ENCODE data around the gene DBN1. TPM values are rescaled to one million over a fixed set of nuclear protein-coding genes. Genes with fewer than 3 reads are reported as not detected.

Gene DBN1
- polyA plus RNA-seq (2011; rRNA removed) (32.6 and 47.7 TPM in 2 replicates), polyA plus RNA-seq (2017; fragmentation: RNase III; extraction: RNeasy Plus Mini Kit Qiagen cat#74134 plus additional on column Dnase treatment) (92.4 to 118 TPM (median 107 TPM) in 3 replicates), polyA minus RNA-seq (2011; rRNA and poly(A)+ RNA removed) (50.2 and 52.4 TPM in 2 replicates)
- 33.1 and 34.4 TPM in 2 replicates for polyA plus RNA-seq (2012; cell fraction: cytosol; rRNA removed)
- polyA plus RNA-seq (2012; cell fraction: nucleus; rRNA removed) = 374 and 488 TPM in 2 replicates

GRCh38 chr5:177473443-177474001, at the start of gene DBN1:
Gene DBN1 (minus strand): TSS chr5:177473634. CDS start chr5:177473521, 113 bp downstream.
- WGBS (ENCODE audit: missing lambda C conversion rate) = 15% methylated on average over 5 of the region's 69 CpGs
- Histone ChIP-seq H3K4me2 (peak within 1 kb of the TSS; percentile 99), H3K4me3 (peak within 1 kb of the TSS; percentile 99), H3K4me1 (peaks cover 58% of the 10 kb centered on the region), H3K9me3 (no peaks in the 10 kb centered on the region), H3K27ac (peak within 1 kb of the TSS; percentile 97 to 99)
- ATAC-seq (peak; percentile 44 to 48), FAIRE-seq (no peak), DNase-seq (ENCODE audit: low read depth in 1 of 2, low spot score in 1 of 2) (peak; percentile 44 to 57)
- TF ChIP-seq RFX5 (IDR thresholded peaks at IDR 0.05) (no peak), KDM5A (IDR thresholded peaks at IDR 0.05) (no peak), JUN (IDR thresholded peaks at IDR 0.05) (peak; percentile 32 to 65; a peak in 2 of 5 replicates), BCL3 (IDR thresholded peaks at IDR 0.05) (0 out of 3 replicates have a peak, but pooled peaks have one; percentile 31), KDM1A (IDR thresholded peaks at IDR 0.05; ENCODE audit: low read depth) (no peak), RARB (CRISPR knock-in tag; IDR thresholded peaks at IDR 0.05) (no peak), PHF8 (IDR thresholded peaks at IDR 0.05; ENCODE audit: borderline replicate concordance, low read depth) (peak; percentile 9; the same call in 1 of the 2 replicates), POLR2A (IDR thresholded peaks at IDR 0.05; ENCODE audit: low read length) (peak; percentile 44)
- CTCF ChIA-PET = interaction anchor here (1.5 to 19.7 kb wide), 4 partner anchors 17 to 83 kb away, joined by 4 to 241 read pairs (median 113); no protein-coding TSS in a partner anchor
- POLR2A ChIA-PET = interaction anchor here (2.3 kb wide), 1 partner anchor 24 kb away, joined by 9 read pairs; the partner anchor contains the start of gene PDLIM7

DNA sequence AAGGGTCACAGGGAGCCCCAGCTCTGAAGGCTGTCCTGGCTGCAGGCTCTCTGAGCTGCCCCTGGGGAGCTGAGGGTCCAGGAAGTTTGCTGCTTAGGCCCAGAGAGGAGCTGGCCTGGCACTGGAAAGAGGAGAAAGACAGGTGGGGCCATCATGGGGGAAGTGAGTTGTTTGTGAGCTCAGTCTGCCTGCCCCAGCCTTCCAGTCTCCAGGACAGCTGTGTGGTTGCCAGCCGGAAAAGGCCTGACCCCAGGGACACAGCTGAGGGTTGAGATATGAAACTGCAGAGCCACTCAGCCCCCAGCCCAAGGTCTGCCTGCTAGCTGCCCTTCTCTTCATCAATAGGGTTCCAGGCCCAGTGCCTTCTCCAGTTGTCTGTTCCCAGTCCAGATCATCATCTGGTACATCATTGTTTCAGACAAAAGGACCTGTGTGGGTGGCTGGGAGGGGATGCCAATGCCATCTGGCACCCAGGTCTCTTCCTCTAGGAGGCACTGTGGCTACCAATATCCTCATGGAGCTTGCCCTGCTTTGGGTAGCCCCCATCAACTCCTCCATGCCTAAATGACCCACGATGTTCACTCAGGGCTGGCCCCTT, 47.6 kb upstream of the DBN1 start:
- ATAC-seq (no peak), DNase-seq (ENCODE audit: low read depth in 1 of 2, low spot score in 1 of 2) (no peak), FAIRE-seq (no peak)
- ChIA-PET CTCF (interaction anchor here (0.9 to 2.7 kb wide), 3 partner anchors 17 to 29 kb away, joined by 3 to 9 read pairs (median 4); no protein-coding TSS in a partner anchor), POLR2A (no interaction called here)
- no peak overlapping the region for H3K27ac ChIP-seq
- no peak overlapping the region for H3K4me2 ChIP-seq
- no peaks in the 10 kb centered on the region for H3K9me3 ChIP-seq
- WGBS (ENCODE audit: missing lambda C conversion rate) = 44% methylated on average over 2 of the region's 2 CpGs
- no peak overlapping the region for H3K4me3 ChIP-seq
- no peak for TF ChIP-seq KDM1A (IDR thresholded peaks at IDR 0.05; ENCODE audit: low read depth)
- 0 out of 3 replicates have a peak, but pooled peaks have one; percentile 8 for TF ChIP-seq CTCF (IDR thresholded peaks at IDR 0.05)
- 0 out of 5 replicates have a peak, but pooled peaks of 1 of the 2 experiments have one; percentile 5 for TF ChIP-seq RAD21 (conservative IDR thresholded peaks at IDR 0.05 in 1 of 2, IDR thresholded peaks at IDR 0.05 in 1 of 2)
- TF ChIP-seq, protein P1, sequence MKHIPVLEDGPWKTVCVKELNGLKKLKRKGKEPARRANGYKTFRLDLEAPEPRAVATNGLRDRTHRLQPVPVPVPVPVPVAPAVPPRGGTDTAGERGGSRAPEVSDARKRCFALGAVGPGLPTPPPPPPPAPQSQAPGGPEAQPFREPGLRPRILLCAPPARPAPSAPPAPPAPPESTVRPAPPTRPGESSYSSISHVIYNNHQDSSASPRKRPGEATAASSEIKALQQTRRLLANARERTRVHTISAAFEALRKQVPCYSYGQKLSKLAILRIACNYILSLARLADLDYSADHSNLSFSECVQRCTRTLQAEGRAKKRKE (CRISPR knock-in tag; IDR thresholded peaks at IDR 0.05; ENCODE audit: low read depth) = no peak
- peaks cover 9% of the 10 kb centered on the region; the same call in 2 of the 3 replicates for H3K4me1 ChIP-seq

DNA sequence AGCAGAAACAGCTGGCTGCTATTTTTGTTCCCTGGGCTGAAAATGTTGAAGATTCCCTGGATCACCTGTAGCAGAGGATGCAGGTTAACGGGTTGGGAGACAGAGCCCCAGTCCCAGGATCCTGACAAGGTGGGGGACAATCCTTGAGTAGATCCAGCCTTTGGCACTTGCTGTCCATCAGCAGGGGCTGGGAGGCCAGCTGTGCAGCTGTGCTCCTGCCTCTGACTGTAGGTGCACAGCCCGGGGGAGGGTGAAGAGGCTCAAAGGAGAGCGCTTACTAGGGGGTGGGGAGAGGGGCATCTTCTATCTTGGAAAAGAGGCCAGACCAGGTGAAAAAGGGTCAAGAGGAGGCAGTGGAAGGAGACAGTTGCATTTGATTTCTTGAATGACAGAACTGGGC, 46.8 kb upstream of the DBN1 start:
- Histone ChIP-seq H3K4me3 (no peak overlapping the region), H3K9me3 (no peaks in the 10 kb centered on the region), H3K27ac (no peak overlapping the region), H3K4me1 (peaks cover 17% of the 10 kb centered on the region), H3K4me2 (no peak overlapping the region)
- ATAC-seq (no peak), DNase-seq (ENCODE audit: low read depth in 1 of 2, low spot score in 1 of 2) (no peak), FAIRE-seq (no peak)
- ChIA-PET POLR2A (no interaction called here), CTCF (interaction anchor here (2.7 kb wide), 1 partner anchor 19 kb away, joined by 9 read pairs; no protein-coding TSS in a partner anchor)
- 90% methylated on average over 3 of the region's 3 CpGs for WGBS (ENCODE audit: missing lambda C conversion rate)
- TF ChIP-seq HDAC2 (IDR thresholded peaks at IDR 0.05) = no peak
- TF ChIP-seq SMC3 (IDR thresholded peaks at IDR 0.05) = no peak
- TF ChIP-seq, protein P2, sequence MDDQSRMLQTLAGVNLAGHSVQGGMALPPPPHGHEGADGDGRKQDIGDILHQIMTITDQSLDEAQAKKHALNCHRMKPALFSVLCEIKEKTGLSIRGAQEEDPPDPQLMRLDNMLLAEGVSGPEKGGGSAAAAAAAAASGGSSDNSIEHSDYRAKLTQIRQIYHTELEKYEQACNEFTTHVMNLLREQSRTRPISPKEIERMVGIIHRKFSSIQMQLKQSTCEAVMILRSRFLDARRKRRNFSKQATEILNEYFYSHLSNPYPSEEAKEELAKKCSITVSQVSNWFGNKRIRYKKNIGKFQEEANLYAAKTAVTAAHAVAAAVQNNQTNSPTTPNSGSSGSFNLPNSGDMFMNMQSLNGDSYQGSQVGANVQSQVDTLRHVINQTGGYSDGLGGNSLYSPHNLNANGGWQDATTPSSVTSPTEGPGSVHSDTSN (IDR thresholded peaks at IDR 0.05) = no peak
- TF ChIP-seq, protein P3, sequence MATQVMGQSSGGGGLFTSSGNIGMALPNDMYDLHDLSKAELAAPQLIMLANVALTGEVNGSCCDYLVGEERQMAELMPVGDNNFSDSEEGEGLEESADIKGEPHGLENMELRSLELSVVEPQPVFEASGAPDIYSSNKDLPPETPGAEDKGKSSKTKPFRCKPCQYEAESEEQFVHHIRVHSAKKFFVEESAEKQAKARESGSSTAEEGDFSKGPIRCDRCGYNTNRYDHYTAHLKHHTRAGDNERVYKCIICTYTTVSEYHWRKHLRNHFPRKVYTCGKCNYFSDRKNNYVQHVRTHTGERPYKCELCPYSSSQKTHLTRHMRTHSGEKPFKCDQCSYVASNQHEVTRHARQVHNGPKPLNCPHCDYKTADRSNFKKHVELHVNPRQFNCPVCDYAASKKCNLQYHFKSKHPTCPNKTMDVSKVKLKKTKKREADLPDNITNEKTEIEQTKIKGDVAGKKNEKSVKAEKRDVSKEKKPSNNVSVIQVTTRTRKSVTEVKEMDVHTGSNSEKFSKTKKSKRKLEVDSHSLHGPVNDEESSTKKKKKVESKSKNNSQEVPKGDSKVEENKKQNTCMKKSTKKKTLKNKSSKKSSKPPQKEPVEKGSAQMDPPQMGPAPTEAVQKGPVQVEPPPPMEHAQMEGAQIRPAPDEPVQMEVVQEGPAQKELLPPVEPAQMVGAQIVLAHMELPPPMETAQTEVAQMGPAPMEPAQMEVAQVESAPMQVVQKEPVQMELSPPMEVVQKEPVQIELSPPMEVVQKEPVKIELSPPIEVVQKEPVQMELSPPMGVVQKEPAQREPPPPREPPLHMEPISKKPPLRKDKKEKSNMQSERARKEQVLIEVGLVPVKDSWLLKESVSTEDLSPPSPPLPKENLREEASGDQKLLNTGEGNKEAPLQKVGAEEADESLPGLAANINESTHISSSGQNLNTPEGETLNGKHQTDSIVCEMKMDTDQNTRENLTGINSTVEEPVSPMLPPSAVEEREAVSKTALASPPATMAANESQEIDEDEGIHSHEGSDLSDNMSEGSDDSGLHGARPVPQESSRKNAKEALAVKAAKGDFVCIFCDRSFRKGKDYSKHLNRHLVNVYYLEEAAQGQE (IDR thresholded peaks at IDR 0.05) = no peak
- no peak for TF ChIP-seq ZC3H11A (IDR thresholded peaks at IDR 0.05)
- TF ChIP-seq ZFP36 (IDR thresholded peaks at IDR 0.05; ENCODE audit: borderline replicate concordance, partially characterized antibody) = no peak
- TF ChIP-seq JUNB (IDR thresholded peaks at IDR 0.05) = no peak
- TF ChIP-seq HEYL (CRISPR knock-in tag; IDR thresholded peaks at IDR 0.05) = no peak
- no peak for TF ChIP-seq HOXB5 (CRISPR knock-in tag; IDR thresholded peaks at IDR 0.05)
- TF ChIP-seq BCL3 (IDR thresholded peaks at IDR 0.05) = no peak
- no peak for TF ChIP-seq ZNF302 (CRISPR knock-in tag; IDR thresholded peaks at IDR 0.05)

Data from A549 (cell line).